Sigmoid colon (tissue), 7 donors: ENCODE measurements around the gene FGFR2. TPM values are rescaled to one million over a fixed set of nuclear protein-coding genes. Genes with fewer than 3 reads are reported as not detected.
"Not testable (repeated sequence)": the region's sequence is repeated elsewhere in the genome, so short reads cannot be mapped to it uniquely, and the experiment has no call there.

Source experiments
- DNase-seq: peaks from one replicate; pipeline ENCODE4 v3.0.0-alpha.2; 2019
- H3K27ac ChIP-seq, 4 donors: fragments of 200-600 bp; sonication (generic); one replicate each; pipeline ENCODE4 v1.5.1; 2016 to 2019; ENCODE audit warnings: mild to moderate bottlenecking in 1 of 4
- H3K27me3 ChIP-seq, 3 donors: fragments of 200-600 bp; sonication (generic); one replicate each; pipeline ENCODE4 v1.5.1; 2019; ENCODE audit warnings: mild to moderate bottlenecking in 1 of 3
- H3K36me3 ChIP-seq, 4 donors: fragments of 200-600 bp; sonication (generic); one replicate each; pipeline ENCODE4 v1.5.1; 2016 to 2019
- H3K4me1 ChIP-seq, 4 donors: fragments of 200-600 bp; sonication (generic); one replicate each; pipeline ENCODE4 v1.5.1; 2017 to 2019
- H3K4me3 ChIP-seq, 4 donors: fragments of 200-600 bp; sonication (generic); one replicate each; pipeline ENCODE4 v1.5.1; 2017 to 2019; ENCODE audit warnings: mild to moderate bottlenecking in 2 of 4, moderate library complexity in 1 of 4
- H3K9me3 ChIP-seq, 4 donors: fragments of 200-600 bp in 3 of 4; sonication (generic) in 3 of 4; one replicate each; pipeline versions ENCODE4 v1.5.1 to v1.6.1; 2013 to 2019
- CTCF ChIP-seq, 4 experiments: fragments of 450-650 bp in 3 of 4; fragments of 200-600 bp in 1 of 4; IDR thresholded peaks; one replicate each; pipeline ENCODE4 v1.5.1; 2016 to 2019; ENCODE audit warnings: antibody characterized with exemption in 4 of 4, mild to moderate bottlenecking in 3 of 4, moderate library complexity in 2 of 4
- EP300 ChIP-seq, 4 donors: sonication (generic); formaldehyde crosslinking; IDR thresholded peaks; one replicate each; pipeline ENCODE4 v1.6.1; 2017; ENCODE audit warnings: antibody characterized with exemption in 4 of 4
- POLR2A ChIP-seq, 2 donors: fragments of 450-650 bp; IDR thresholded peaks; one replicate each; pipeline ENCODE4 v1.6.1; 2016; ENCODE audit warnings: antibody characterized with exemption in 2 of 2, mild to moderate bottlenecking in 2 of 2, moderate library complexity in 2 of 2
- POLR2AphosphoS5 ChIP-seq, 4 donors: sonication (generic); formaldehyde crosslinking; IDR thresholded peaks; one replicate each; pipeline ENCODE4 v1.6.1; 2017; ENCODE audit warnings: antibody characterized with exemption in 4 of 4
- WGBS, 2 donors: extraction: QIAGEN DNeasy Blood & Tissue Kit; methylation state at CpG; one replicate each; pipeline ENCODE4 v1.1.7; 2013; 5-methylcytosine and 5-hydroxymethylcytosine counted together
- intact Hi-C: fragments of 100-400 bp; cut with DNase I; formaldehyde crosslinking; loops from one replicate; pipeline ENCODE4 v1.15.1; 2023
- polyA plus RNA-seq, 3 donors: library from polyadenylated mRNA; stranded (reverse); fragments of 200-250 nt; gene quantifications; one replicate each; pipeline ENCODE4 v1.2.3, GENCODE V29; 2013
- total RNA-seq, 4 donors: library from RNA; depleted of rRNA; stranded (reverse); fragments of >200 nt; gene quantifications; one replicate each; pipeline ENCODE4 v1.1.0, GENCODE V29; 2016
- donor health status: healthy with polysubstance abuse.
- donor health status: Bipolar disorder and iron deficiency.
- donor health status: healthy.

The FGFR2 gene
- total and polyA plus RNA-seq, 7 donors: 5.1 to 143 (median 71.5) TPM

- peak overlapping the region; percentile 61 to 89 (median 78) for H3K27ac ChIP-seq
- WGBS, 2 donors: 36 to 61% methylated on average over 16 of the region's 16 CpGs
Measured at GRCh38 chr10:121525251-121526134, 72.8 kb downstream of the FGFR2 start.

DNA sequence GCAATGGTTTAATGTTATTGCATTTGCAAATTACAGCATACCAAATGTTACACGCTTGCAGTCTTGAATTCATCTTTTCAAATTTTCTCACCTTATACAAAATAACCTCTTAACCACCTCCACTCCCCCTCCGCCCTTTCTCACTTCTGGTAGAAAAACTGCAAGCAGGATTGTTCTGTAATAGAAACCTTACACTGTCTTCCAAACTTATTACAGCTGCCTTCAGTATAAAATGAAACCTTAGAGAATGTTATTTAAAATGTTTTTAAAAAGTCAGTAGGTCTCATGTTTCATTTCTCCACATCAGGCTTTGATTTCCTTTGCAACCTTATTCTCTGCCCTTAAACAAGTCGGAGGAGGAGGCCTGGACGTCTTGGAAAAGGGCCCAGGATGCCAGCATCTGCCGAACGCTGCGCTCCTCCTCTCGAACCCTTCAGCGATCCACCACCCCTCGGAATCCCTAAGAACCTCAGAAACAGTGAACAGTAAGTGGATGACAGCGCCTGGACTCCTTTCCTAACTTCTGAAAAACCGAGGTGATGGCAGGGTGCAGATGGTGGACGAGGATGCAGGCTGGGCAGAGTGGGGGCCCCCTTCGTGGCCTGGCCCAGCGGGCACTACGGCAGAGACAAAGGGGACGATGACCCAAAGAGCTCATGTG, 74.0 kb downstream of the FGFR2 start:
- Histone ChIP-seq H3K36me3 (peaks cover 0 to 3% (median 0%) of the 10 kb centered on the region in 4 donors), H3K27me3 (no peaks in the 10 kb centered on the region), H3K4me3 (peak overlapping the region in 2 of 4 donors; percentile 3 to 29), H3K27ac (peak overlapping the region; percentile 61 to 89 (median 78)), H3K9me3 (no peaks in the 10 kb centered on the region), H3K4me1 (peaks cover 0 to 81% (median 61%) of the 10 kb centered on the region in 4 donors)
- intact Hi-C loops: loop anchor here (10.0 kb wide), 1 partner anchor 219 kb away; no protein-coding TSS in a partner anchor
- WGBS, 2 donors: 79 to 80% methylated on average over 17 of the region's 17 CpGs
- no peak for DNase-seq
- TF ChIP-seq EP300 (IDR thresholded peaks at IDR 0.05) (no peak), CTCF (IDR thresholded peaks at IDR 0.05) (no peak), POLR2A (IDR thresholded peaks at IDR 0.05) (no peak), POLR2AphosphoS5 (IDR thresholded peaks at IDR 0.05) (no peak)

More at GRCh38 chr10:121525251-121526134, 72.8 kb downstream of the FGFR2 start:
- TF ChIP-seq EP300 (IDR thresholded peaks at IDR 0.05) (no peak), POLR2AphosphoS5 (IDR thresholded peaks at IDR 0.05) (peak in 2 of 4 donors; percentile 16 to 48), CTCF (IDR thresholded peaks at IDR 0.05) (no peak), POLR2A (IDR thresholded peaks at IDR 0.05) (no peak)
- H3K36me3 ChIP-seq: no peaks in the 10 kb centered on the region
- H3K27me3 ChIP-seq: no peaks in the 10 kb centered on the region
- H3K4me3 ChIP-seq: no peak overlapping the region
- H3K9me3 ChIP-seq: no peaks in the 10 kb centered on the region
- intact Hi-C loops: loop anchor here (10.0 kb wide), 1 partner anchor 221 kb away; no protein-coding TSS in a partner anchor
- H3K4me1 ChIP-seq: peaks cover 0 to 75% (median 58%) of the 10 kb centered on the region in 4 donors
- DNase-seq: no peak

GRCh38 chr10:121522831-121523230, 75.4 kb downstream of the FGFR2 start:
- H3K27me3 ChIP-seq: no peaks in the 10 kb centered on the region
- H3K36me3 ChIP-seq: peaks cover 0 to 9% (median 0%) of the 10 kb centered on the region in 4 donors
- H3K9me3 ChIP-seq: no peaks in the 10 kb centered on the region
- peak overlapping the region; percentile 61 to 89 (median 78) for H3K27ac ChIP-seq
- peaks cover 0 to 81% (median 64%) of the 10 kb centered on the region in 4 donors for H3K4me1 ChIP-seq
- H3K4me3 ChIP-seq: no peak overlapping the region
- TF ChIP-seq EP300 (IDR thresholded peaks at IDR 0.05): no peak
- no peak for TF ChIP-seq POLR2A (IDR thresholded peaks at IDR 0.05)
- TF ChIP-seq POLR2AphosphoS5 (IDR thresholded peaks at IDR 0.05): no peak
- no peak for TF ChIP-seq CTCF (IDR thresholded peaks at IDR 0.05)
- 44 to 83% methylated on average over 1 of the region's 1 CpG for WGBS, 2 donors
- intact Hi-C loops: loop anchor here (2.0 to 10.0 kb wide), 2 partner anchors 74 to 218 kb away; no protein-coding TSS in a partner anchor
- no peak for DNase-seq

DNA sequence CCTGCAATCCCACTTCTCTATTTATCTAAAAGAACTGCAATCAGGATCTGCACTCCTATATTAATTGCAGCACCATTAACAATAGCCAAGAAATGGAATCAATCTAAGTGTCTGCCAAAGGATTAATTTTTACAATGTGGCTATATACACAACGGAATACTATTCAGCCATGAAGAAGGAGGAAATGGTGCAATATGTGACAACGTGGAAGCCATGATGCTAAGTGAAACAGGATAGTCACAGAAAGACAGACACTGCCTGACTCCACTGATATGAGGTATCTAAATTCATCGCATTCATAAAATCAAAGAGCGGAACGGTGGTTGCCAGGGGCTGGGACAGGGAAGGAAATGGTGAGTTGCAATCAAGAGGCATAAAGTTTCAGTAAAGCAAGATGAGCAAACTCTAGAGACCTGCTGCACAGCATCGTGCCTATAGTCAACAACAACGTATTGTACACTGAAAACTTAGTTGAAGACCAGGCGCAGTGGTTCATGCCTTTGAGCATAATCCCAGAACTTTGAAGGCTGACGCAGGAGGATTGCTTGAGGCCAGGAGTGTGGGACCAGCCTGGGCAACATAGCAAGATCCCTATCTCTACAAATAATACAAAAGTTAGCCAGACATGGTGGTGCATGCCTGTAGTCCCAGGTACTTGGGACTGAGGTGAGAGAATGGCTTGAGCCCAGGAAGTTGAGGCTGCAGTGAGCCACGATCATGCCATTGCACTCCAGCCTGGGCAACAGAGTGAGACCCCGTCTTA, 76.3 kb downstream of the FGFR2 start:
- Histone ChIP-seq H3K4me3 (no peak overlapping the region), H3K9me3 (no peaks in the 10 kb centered on the region), H3K36me3 (peaks cover 0 to 9% (median 0%) of the 10 kb centered on the region in 4 donors), H3K4me1 (peaks cover 0 to 80% (median 57%) of the 10 kb centered on the region in 4 donors), H3K27ac (peak overlapping the region in 2 of 4 donors; percentile 75 to 82), H3K27me3 (no peaks in the 10 kb centered on the region)
- no peak for DNase-seq
- intact Hi-C loops: loop anchor here (2.0 to 10.0 kb wide), 2 partner anchors 75 to 217 kb away; no protein-coding TSS in a partner anchor
- 85 to 86% methylated on average over 11 of the region's 11 CpGs for WGBS, 2 donors
- no peak for TF ChIP-seq CTCF (IDR thresholded peaks at IDR 0.05)
- no peak for TF ChIP-seq POLR2AphosphoS5 (IDR thresholded peaks at IDR 0.05)
- TF ChIP-seq POLR2A (IDR thresholded peaks at IDR 0.05): no peak
- TF ChIP-seq EP300 (IDR thresholded peaks at IDR 0.05): no peak

- Histone ChIP-seq H3K4me1 (peaks cover 0 to 75% (median 45%) of the 10 kb centered on the region in 4 donors), H3K27ac (peak overlapping the region in 2 of 4 donors; percentile 51 to 56)
- intact Hi-C loops: loop anchor here (10.0 kb wide), 1 partner anchor 216 kb away; no protein-coding TSS in a partner anchor
- H3K27me3 ChIP-seq, H3K4me3 ChIP-seq, H3K9me3 ChIP-seq, DNase-seq, H3K36me3 ChIP-seq: not testable (repeated sequence)
- WGBS, 2 donors: 95 to 96% methylated on average over 6 of the region's 6 CpGs
Measured at GRCh38 chr10:121520526-121520925, 77.7 kb downstream of the FGFR2 start.
